Cardiac fibroblast (primary cell): ENCODE measurements around the gene RAP2A.

Experiments
- DNase-seq, 2 donors: peaks; one replicate each; pipeline versions ENCODE4 v3.0.0 to v3.0.0-alpha.2; 2010; ENCODE audit warnings: low read depth in 2 of 2
- H3K4me3 ChIP-seq, 2 donors: replicated peaks in 1 of 2; 1 replicate in 1 of 2; 2 replicates in 1 of 2; pipeline ENCODE4 v1.5.1; 2011; ENCODE audit warnings: low read depth in 2 of 2, low read length in 2 of 2, mild to moderate bottlenecking in 2 of 2, moderate library complexity in 1 of 2
- CTCF ChIP-seq: IDR thresholded peaks from one replicate; pipeline ENCODE4 v1.5.1; 2011; ENCODE audit warnings: low read depth, mild to moderate bottlenecking, low read length, inconsistent platforms

The RAP2A gene

GRCh38 chr13:97387890-97388289 is 46.1 kb upstream of the RAP2A start:
- no peak overlapping the region for H3K4me3 ChIP-seq
- DNase-seq: no peak
- no peak for TF ChIP-seq CTCF

DNA sequence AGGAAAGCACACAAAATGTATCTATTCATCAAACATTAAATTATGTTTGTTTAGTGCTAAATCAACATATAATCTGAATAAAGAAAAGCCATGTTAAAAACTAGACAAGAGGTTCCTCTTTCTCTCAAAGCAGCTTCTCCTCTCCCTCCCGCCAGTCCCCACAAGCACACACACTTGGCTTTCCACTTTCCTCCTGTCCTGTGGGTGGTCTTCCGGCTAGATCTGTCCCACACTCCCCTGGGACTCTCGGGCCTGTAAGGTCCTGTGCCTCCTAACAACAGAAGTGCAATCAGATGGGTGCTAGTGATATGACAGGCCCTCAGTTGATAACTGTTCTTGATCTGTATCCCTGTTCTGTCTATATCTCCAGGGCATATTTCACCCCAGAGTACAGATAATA is 45.6 kb upstream of the RAP2A start:
- no peak for DNase-seq
- no peak for TF ChIP-seq CTCF
- no peak overlapping the region for H3K4me3 ChIP-seq

DNA sequence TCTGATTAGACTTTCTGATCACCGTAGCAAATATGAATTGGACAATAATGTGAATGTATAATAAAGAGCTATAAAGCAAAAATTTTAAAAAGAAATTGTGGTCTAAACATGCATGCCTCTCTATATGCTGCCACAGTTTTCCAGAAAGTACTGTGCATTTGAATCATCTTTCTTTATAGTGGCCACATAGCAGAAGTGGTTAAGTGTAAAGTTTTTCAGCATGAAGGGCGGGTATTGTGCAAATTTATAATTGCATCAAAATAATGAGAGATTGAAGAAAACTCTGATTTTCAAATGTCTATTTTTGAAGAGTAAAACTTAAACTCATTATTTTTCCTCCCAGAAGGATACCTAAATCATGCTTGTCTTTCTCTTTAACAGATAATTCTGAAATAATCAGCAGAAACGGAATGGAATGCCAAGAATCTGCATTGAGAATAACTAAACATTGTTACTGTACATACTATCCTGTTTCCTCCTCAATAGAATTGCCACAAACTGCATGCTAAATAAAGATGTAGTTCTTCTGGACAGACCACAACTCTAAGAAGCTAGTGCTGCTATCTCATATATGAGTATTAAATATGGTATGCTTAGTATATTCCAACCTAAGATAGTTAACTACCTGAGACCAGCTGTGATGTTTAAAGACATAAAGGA is 42.9 kb upstream of the RAP2A start:
- H3K4me3 ChIP-seq: no peak overlapping the region
- no peak for TF ChIP-seq CTCF
- DNase-seq: peak in 1 of 2 donors; percentile 26

GRCh38 chr13:97392020-97392419 is 41.9 kb upstream of the RAP2A start:
- TF ChIP-seq CTCF: no peak
- DNase-seq: no peak
- H3K4me3 ChIP-seq: no peak overlapping the region

DNA sequence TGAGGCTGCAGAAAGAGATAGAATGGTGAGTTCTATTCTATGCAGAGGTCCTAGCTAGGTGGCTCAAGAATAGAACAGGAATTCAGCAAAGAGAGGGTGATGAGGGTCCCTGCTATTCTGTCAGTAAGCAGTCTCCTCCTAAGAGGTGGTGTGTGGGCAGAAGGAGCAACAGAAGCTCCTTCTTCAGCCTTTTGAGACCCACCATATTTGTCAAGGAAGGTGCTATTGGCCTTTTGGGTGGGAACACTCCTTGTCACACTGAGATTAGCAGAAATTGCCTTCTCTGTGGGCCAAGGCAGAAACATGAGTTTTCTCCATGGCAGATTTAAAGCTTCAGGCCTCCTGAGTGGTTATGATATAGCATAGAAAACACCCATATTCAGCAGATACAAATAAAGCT is 39.4 kb upstream of the RAP2A start:
- TF ChIP-seq CTCF: no peak

DNA sequence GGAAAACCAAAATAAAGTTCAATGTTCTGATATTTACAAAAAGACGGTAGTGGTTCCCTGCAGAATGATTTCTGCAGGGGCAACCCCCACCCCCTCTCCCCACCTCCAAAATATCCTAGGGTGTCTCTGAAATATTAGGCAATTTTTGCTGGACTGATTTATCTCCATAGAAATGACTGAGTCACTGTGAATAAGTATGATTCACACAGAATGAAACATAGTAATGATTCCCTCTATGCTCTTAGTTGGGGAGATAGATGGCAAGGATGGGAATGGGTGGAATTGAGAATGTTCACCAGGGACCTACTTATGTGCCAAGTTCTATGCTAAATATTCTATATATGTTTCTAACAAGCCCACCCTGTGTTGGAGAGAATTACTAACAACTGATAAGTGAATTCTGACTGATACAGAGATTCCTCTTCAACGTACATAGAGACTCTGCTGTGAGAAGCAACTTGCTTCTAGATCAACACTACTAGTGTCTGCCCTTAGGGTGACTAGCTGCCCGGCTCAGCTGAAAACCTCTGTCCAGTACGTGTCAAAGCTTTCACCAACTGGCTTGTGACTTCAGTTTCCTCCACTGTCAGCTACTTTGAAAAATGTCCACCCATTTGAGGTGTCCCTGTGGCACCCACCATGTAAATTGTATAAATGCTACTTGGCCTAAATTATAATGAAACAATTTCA is 38.4 kb upstream of the RAP2A start:
- TF ChIP-seq CTCF: no peak
- peak; percentile 37 to 67 for DNase-seq
- no peak overlapping the region for H3K4me3 ChIP-seq

More for the DNA sequence above, 39.4 kb upstream of the RAP2A start:
- no peak overlapping the region for H3K4me3 ChIP-seq
- DNase-seq: no peak

DNA sequence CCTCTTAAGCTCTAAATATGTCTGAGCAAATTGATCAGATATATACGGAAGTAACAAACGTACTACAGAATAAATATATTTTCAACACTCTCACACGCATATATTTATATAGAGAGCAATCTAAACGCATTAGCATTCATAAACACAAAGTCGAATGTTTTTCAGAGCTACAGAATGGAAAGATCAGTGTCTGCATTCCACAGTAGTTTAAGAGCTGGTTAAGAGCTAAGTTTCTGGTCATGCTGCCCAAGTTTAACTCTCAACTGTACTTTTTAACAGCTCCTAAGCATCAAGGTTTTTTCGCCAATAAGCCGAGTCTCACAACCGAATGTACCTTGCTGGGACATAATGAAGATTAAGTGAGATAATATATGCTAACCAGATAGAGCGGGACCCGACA is 36.7 kb upstream of the RAP2A start:
- H3K4me3 ChIP-seq: no peak overlapping the region
- TF ChIP-seq CTCF: no peak
- no peak for DNase-seq
